GM10266 (cell line): ENCODE measurements around the gene HAND1.

Experiments used
- DNase-seq: peaks from one replicate; pipeline ENCODE4 v3.0.0; 2012; ENCODE audit errors: extremely low spot score
- CTCF ChIP-seq: IDR thresholded peaks from 2 replicates; pipeline ENCODE4 v1.5.1; 2012; ENCODE audit warnings: mild to moderate bottlenecking, low read depth; ENCODE audit not compliant: control insufficient read depth, insufficient read depth; ENCODE audit errors: missing control alignments

The HAND1 gene

GRCh38 chr5:154465169-154465568 lies 12.9 kb downstream of the HAND1 start:
- TF ChIP-seq CTCF = no peak
- DNase-seq = no peak

GRCh38 chr5:154464438-154464837 lies 13.6 kb downstream of the HAND1 start:
- no peak for DNase-seq
- TF ChIP-seq CTCF = no peak

DNA sequence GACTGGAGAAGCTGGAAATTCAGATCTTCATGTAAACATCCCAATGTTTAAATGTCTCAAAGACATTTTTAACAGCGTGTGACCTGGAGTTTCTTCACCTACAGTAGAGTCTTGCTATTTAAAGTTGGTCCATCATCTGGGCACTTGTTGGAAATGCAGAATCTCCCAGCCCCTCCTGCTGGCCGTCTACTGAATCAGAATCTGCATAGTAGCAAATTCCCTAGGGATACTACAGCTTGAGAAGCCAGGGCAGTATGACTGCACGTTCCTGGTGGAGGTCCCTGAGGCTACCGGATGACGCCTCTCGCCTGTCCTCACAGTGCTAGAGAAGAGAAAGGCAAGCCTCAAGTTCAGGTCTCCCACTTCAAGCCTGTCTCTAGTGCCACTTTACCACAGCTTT lies 16.5 kb downstream of the HAND1 start:
- TF ChIP-seq CTCF = no peak
- no peak for DNase-seq

DNA sequence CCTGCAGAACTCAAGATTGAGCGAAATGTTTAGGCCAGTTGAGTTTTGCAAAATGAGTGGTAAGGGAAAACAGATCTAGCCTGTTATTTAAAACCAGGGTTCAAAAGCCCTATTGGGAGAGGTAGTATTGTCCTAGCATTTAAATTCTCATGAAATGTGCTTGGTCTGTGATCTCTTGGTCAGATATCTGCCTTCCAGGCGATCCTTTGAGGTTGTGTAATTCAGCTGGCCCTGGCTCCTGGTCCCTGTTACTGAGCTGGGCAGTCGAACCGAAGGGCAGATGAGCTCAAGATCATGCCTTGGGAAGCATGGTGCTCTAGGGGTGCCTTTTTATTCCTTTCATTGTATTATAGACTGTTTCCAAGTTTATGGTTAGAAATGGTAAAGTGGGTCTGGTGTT lies 17.9 kb downstream of the HAND1 start:
- TF ChIP-seq CTCF = no peak

GRCh38 chr5:154459015-154459414 lies 19.0 kb downstream of the HAND1 start:
- TF ChIP-seq CTCF = no peak
- no peak for DNase-seq

More for the DNA sequence above, 17.9 kb downstream of the HAND1 start:
- DNase-seq = no peak

DNA sequence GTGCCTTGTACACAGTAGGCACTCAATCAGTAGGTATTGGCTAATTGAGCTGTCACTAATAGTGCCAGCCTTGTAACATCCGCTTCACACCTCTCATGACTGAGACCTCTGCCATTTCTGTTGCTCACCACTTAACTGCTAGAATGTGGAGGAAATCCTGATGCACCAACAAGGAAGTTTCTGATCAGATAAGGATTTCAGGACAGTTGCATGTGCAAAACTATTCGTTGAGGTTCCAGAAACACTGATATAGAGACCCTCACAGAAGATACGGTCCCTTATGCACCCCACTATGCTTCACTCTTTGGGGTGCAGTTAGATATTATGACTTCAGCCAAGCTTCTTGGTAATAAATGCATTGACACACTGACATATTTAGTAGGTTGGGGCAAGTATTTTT lies 21.5 kb downstream of the HAND1 start:
- TF ChIP-seq CTCF = no peak
- DNase-seq = no peak

GRCh38 chr5:154455585-154455984 lies 22.4 kb downstream of the HAND1 start:
- no peak for TF ChIP-seq CTCF
- DNase-seq = no peak
